Globus pallidus (tissue), 1 donor: ENCODE data around the gene PKNOX1.
"Not testable (repeated sequence)": the region's sequence is repeated elsewhere in the genome, so short reads cannot be mapped to it uniquely, and the experiment has no call there.

Source experiments
- DNase-seq: peaks from one replicate; pipeline ENCODE4 v3.0.0-alpha.2; 2015; ENCODE audit warnings: low spot score

The PKNOX1 gene

DNA sequence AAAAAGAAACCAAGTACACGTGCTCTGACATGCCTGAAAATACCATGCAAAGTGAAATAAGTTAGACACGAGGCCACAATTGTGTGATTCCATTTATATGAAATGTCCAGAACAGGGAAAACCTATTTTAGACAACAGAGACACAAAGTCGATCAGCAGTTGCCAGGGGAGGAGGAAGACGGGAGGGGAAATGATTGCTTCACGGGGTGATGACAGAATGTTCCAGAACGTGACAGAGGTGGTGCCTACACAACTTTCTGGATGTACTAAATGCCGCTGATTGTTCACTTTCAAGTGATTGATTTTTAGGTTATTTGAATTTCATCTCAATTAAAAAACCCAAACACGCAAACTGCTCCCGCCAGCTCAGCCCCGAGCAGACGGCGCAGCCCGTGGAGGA is 78.8 kb downstream of the PKNOX1 start:
- not testable (repeated sequence) for DNase-seq

DNA sequence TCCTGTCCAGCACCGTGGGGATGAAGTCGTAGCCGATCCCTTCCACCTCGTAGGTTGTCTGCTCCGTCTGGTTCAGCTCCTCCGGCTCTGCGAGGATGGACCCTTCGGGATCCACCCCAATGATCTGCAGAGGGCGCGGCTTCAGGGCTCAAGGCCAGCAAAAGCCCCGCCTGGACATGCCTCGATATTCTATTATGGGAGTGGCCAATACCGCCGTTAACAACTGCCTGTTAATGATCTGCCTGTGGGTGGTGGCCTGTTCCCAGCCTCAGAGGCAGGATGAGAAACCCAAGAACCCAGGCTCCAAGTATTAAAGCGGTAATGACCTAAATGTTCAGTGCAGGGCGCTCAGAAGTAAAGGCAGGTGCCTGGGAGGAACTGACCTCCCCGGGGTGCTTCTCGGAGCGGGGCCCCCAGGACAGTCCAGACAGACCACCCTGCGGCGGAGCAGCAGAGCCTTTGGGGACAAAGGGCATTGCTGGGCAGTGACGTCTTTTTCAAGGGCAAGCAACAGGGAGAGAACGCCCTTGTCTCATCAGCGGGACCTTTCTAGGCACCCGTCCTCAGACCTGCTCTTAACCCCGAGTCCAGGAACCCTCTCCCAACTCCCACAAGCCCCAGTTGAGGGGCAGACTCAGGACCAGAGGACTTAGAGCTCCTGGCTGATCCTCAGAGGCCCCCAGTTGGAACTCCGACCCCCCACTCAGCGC is 88.7 kb downstream of the PKNOX1 start:
- DNase-seq: not testable (repeated sequence)

DNA sequence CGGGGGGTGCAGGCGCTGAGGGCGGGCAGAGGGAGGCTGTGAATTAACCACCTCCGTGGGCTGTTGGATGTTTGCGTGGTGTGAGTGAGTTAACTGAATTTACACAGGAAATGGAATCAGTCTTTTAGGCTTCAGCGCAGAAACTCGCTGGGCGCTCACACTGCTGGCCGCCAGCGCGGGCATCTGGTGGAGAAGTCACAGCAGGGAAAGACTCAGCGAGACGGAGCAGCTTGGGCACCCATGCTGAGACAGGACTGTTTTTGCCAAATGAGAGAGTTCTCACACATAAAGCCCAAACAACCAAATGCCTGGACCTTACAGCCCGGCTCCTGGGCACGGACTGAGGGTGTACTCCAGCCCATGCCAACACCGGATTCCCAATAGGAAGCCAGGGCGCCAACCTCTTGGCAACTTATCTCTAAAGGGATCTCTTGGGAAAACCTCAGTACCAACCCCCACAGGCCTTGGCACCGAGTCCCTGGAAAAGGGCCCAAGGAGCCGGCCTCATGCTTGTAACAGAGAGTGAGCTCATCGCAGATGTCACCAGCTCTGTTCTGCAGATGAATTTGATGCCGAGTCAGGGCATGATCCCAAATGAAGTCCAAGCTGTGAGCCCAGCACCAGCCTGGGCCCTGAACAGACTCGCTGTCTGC is 90.0 kb downstream of the PKNOX1 start:
- DNase-seq: not testable (repeated sequence)

DNA sequence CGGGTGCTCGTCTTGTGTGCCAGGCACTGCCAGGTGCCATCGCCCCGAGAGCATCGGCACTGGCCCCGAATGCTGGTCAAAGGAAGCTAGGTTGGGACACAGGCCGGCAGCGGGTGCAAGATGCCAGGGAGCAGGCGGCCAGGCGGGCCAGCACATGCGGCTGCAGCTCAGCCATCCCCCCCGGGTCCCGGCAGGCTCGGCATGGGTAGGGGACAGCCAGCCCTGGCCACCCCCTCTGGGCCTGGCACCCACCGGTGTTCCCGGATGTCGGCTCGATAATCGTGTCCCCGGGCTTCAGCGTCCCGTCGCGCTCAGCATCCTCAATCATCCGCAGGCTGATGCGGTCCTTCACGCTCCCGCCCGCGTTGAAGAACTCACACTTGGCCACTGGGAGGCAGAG is 91.6 kb downstream of the PKNOX1 start:
- not testable (repeated sequence) for DNase-seq

DNA sequence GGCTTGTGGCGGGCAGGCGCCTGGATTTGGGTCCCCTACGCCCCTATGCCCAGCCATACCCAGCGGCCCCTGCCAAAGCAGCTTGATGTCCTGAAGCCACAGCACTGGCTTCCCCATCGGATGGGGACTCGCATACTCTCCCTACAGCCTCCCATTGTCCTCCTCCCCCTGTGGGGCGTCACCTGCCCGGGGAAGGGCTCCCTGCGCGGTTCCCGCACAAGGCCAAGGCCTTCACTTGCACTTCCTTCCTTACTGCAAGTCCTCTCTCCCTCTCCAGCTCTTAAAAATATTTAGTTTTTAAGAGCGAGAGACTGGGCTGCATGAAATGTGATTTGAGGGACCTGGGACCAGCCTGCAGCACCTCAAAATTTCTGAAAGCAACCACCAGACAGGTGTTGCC is 92.3 kb downstream of the PKNOX1 start:
- not testable (repeated sequence) for DNase-seq

DNA sequence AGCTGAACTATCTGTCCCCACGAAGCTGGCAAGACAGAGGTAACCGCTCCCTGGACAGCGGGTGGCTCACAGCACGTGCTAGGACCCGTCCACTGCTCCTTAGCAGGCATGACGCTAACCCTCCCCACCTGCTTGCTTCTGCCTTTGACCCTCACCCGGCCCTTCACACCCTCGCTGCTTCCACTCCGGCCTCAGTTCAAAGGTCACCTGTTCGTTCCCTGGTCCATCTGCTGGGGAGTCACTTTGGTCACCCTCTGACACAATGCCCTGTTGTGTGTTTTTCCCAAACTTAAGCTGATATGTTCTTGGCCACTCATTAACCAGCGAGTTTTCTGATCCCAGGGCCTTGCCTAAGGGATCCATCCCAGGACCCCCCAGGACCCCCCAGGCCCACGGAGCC is 93.7 kb downstream of the PKNOX1 start:
- not testable (repeated sequence) for DNase-seq

DNA sequence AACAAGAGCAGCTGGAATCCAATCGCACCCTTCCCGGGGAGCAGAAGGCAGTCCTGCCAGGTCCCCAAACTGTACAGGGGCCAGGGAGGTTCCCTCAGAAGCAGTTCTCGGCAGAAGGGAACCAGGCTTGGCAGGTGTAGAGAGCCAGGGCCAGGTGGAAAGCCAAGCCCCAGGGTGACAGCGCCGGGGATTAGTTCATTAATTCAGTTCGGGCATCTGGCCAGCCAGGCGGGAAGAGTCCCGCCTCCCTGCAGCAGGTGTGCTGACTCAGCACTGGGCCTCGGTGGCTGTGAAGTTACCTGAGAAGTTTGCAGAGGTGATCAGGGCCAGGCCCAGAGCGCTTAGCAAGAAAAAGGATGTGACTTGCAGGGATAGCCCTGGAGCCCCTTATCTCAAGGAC is 95.3 kb downstream of the PKNOX1 start:
- not testable (repeated sequence) for DNase-seq

DNA sequence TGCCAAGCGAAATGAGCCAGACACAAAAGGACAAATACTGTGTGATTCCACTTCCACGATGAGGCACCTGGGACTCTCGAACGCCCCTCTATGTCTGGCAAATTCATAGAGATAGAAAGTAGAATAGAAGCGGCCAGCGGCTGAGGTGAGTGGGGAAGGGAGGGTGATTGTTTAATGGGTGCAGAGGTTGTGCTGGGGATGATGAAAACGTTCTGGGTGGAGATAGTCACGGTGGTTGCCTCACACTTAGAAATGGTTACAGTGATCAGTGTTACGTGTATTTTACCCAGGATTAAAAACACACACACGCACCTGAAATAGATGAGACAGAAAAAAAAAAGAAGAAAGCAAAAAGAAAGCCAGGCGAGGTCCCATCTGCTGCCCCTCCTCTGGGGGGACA is 98.4 kb downstream of the PKNOX1 start:
- not testable (repeated sequence) for DNase-seq

DNA sequence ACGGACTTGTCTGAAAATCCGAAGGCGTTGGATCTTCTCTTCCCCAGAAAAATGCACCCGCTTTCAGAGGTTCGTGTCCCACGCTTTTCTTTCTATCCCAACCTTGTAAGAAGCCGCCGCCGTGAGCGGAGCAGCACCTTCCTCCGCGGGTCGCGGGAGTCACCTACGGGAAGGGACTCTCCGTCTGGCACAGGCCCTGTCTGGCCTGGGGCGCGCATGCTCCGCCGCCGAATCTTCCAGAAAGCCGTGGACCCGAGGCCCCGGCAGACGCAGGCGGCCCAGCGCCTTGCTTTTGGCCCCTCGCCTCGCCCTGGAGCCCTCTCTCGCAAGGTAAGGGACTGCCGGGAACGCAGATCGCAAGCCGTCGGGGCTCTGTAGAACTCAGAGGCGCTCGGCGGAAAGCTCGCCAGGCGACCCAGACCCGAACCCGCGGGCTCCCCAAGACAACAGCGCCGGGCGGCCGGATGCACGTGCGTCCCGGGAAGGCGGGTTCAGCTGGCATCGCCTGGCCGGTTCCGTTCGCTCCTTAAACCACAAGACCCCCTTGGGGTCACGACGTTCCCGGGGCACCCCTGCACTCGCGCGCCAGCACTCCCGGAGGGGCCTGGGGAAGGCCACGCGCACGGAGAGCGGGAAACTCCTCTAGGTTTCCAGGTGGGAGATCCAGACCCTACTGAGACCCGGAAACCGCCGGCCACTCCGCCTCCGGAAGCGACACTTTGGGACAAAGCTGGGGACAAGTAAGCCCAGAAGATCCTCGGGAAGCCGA is 100.2 kb downstream of the PKNOX1 start:
- not testable (repeated sequence) for DNase-seq

DNA sequence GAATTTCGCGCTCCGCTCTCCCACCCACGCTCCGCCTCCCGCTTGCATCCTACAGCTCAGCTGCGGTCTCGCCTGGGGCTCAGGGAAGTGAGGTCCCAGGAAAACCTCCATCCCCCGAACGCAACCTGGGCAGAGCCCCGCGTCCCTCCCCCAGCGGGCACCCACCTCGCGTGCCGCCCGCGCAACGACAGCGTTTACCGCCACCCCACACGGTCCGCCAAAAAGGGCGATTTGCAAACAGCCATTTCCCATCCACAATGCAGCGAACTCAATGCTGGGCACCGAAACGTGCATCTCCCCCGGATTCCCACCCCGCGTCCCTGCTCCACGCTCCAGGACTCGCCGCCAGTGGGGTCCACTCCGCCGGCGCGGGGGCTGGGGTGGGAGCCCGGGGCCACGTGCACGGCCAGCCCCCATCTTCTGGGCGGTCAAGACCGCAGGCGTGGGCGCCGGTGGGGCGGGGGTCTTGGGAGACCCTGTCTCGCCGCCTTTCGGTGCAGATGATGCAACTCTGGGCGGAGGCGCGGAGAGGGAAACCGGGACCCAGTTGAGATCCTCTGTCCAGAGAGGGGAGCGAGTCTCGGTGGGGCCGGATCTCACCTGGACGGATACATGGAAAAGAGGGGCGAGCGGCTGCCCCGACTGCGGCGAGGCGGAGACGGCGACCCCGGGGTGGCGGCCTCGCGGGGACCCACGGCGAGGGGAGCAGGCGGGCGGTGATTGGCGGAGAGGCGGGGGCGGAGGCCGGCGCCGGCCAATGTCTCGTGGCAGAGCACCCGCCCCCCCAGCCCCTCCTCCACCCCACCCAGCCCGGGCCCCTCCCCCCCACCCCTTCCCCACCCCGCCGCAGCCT is 101.0 kb downstream of the PKNOX1 start, which contains the start of gene CBS:
TSS of gene CBS (minus strand) at position 666 of the 853 bp plus-strand sequence. CDS start 3,642 bp downstream, outside the sequence.
- not testable (repeated sequence) for DNase-seq

DNA sequence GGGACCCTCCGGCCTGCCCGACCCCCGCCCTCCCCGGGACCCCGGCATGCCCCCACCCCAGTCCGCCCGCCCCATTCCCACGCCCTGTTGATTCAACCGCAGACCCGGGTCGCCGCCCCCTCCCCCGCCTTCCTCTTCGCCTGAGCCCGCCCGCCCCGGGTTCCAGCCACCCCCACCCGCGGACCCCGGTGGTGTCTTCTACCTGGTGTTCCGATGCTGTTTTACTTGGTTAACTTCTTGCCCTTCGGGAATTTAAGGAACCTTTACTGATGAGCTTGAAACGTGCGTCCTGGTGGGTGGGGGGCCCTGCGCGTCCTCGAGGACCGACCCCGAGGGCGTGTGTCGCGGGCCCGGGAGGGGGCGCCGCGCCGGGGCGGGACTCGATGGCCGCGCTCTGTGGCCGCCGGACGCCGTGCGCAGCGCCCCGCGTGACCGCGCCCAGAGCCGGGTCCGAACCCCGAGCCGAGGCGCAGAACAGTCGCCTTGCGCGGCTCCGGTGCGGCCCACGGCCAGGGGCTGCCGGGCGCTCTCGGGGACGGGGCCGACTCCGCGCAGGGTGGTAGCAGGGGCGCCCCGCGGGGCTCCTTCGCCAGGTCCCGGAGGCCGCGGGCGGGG is 101.8 kb downstream of the PKNOX1 start:
- DNase-seq: not testable (repeated sequence)

DNA sequence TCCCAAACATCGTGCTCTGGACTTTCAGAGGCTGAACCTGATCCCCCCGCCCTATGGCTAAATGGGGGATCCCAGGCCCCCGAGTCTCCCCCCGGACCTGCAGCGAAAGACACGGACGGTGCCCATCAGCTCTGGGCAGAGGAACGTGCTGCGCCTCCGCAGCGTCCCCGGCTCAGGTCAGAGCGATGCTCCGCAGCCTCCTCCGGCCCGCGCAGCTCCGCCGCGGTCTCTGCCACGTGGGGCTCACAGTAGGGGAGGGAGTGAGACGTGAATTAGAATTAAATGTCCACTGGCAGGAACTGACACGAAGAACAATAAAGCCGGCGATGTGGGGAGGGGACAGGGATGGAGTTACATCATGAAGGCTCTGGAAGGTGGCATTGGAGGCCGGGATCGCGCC is 102.3 kb downstream of the PKNOX1 start:
- not testable (repeated sequence) for DNase-seq

DNA sequence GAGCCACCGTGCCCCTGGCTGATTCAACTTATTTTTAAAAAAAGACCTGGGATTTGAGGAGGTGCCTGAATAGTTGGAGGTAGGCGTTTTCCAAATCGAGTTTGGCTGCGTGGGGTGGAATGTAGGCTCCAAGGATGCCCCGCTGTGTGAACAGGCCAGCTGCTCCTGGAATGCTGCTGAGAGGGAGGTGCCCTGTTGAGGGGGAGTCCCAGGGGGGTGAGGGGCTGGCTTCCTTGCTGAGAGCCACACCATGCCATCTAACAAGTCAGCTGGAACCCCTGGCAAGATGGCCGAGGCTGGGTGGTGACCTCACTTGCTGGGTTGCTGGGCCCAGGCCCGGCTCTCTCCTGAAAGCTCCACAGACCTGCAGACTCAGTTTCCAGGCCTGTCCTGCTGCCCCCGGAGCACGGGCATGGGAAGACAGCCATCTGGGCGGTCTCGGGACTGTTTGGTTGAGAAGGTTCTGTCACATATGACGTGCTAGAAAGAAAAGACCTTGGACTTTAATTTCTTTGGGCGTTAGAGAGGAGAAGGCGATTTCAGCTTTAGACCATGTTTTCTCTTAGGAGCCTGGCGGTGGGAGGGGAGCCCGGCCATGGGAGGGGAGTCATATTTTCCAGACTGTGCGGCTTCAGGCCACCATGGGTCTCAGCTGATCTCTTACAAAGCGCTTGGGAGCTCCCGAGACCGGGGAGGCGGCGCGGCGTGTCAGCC is 108.4 kb downstream of the PKNOX1 start:
- DNase-seq: not testable (repeated sequence)
